Panc1 (cell line): ENCODE measurements around the gene GMCL2. TPM values are rescaled to one million over a fixed set of nuclear protein-coding genes. Genes with fewer than 3 reads are reported as not detected.
A peak's percentile ranks its signal among the peaks of the same experiment; 100 is the strongest.

Experiments used
- ATAC-seq: fragments of 200-7000 bp; cut with Tn5 transposase; 2 replicates; pipeline ENCODE4 v1.9.1; 2020; ENCODE audit warnings: mild to moderate bottlenecking, moderate library complexity
- BruUV-seq: library from RNA; stranded (reverse); fragments of 400-500 nt; replicated peaks from 2 replicates; lab custom pipeline; 2021; lab: Mats Ljungman, UMichigan
- CTCF ChIA-PET: fragments of 300-600 bp; sonication (Branson Sonifier 250); formaldehyde crosslinking; loops from one replicate; lab custom pipeline; 2022; ENCODE audit warnings: antibody characterized with exemption; lab: Charles Lee
- POLR2A ChIA-PET: fragments of 300-600 bp; sonication (Branson Sonifier 250); formaldehyde crosslinking; loops from one replicate; lab custom pipeline; 2022; ENCODE audit warnings: antibody characterized with exemption; lab: Charles Lee
- DNase-seq: peaks from one replicate; pipeline ENCODE4 v3.0.0-alpha.2; 2010; ENCODE audit warnings: low read depth, low spot score
- H3K27ac ChIP-seq: 2 replicates; pipeline ENCODE4 v1.5.1; 2011; ENCODE audit warnings: mild to moderate bottlenecking, low read length, inconsistent platforms
- H3K27me3 ChIP-seq: fragments of 200-500 bp; sonication (Bioruptor generic); 2 replicates; pipeline ENCODE4 v1.6.0; 2014; ENCODE audit warnings: low read length, inconsistent platforms; ENCODE audit not compliant: control insufficient read depth, insufficient read depth
- H3K36me3 ChIP-seq: fragments of 200-500 bp; sonication (Bioruptor generic); 2 replicates; pipeline ENCODE4 v1.5.1; 2014; ENCODE audit warnings: inconsistent platforms, mild to moderate bottlenecking, low read length, moderate library complexity; ENCODE audit not compliant: control insufficient read depth, insufficient read depth
- H3K4me1 ChIP-seq: 2 replicates; pipeline ENCODE4 v1.5.1; 2011; ENCODE audit warnings: inconsistent platforms, mild to moderate bottlenecking, low read length, moderate library complexity; ENCODE audit not compliant: control insufficient read depth, insufficient read depth
- H3K4me3 ChIP-seq, 2 experiments: 2 replicates each; pipeline ENCODE4 v1.5.1; 2011 to 2012; ENCODE audit warnings: low read depth in 2 of 2, low read length in 2 of 2, mild to moderate bottlenecking in 2 of 2, inconsistent platforms in 1 of 2, moderate library complexity in 1 of 2
- H3K9me3 ChIP-seq: fragments of 200-500 bp; sonication (Bioruptor generic); 2 replicates; pipeline ENCODE4 v1.5.1; 2014; ENCODE audit warnings: low read depth, mild to moderate bottlenecking, inconsistent platforms, low read length, moderate library complexity; ENCODE audit not compliant: control insufficient read depth, insufficient read depth
- POLR2AphosphoS5 ChIP-seq: IDR thresholded peaks from 2 replicates; pipeline ENCODE4 v1.6.1; 2012; ENCODE audit warnings: mild to moderate bottlenecking, low read depth, low read length, moderate library complexity
- REST ChIP-seq, 2 experiments: IDR thresholded peaks; 2 replicates each; pipeline ENCODE4 v1.6.1; 2011 to 2012; ENCODE audit warnings: low read depth in 2 of 2, control low read depth in 1 of 2, low read length in 1 of 2, mild to moderate bottlenecking in 1 of 2, moderate library complexity in 1 of 2; ENCODE audit not compliant: insufficient read depth in 1 of 2
- SIN3A ChIP-seq: IDR thresholded peaks from 2 replicates; pipeline ENCODE4 v1.6.1; 2012; ENCODE audit warnings: low read depth, mild to moderate bottlenecking, low read length, moderate library complexity, borderline replicate concordance; ENCODE audit not compliant: insufficient read depth
- TCF7L2 ChIP-seq: IDR thresholded peaks from 2 replicates; pipeline ENCODE4 v1.6.1; 2011; ENCODE audit warnings: mild to moderate bottlenecking, low read depth, low read length, inconsistent platforms
- in situ Hi-C: cut with HindIII; loops from 2 replicates; pipeline ENCODE4 v1.10.0; 2016; ENCODE audit warnings: low sequenced_read_pairs, low pct_unique_long_range_greater_than_20kb
- intact Hi-C: fragments of 100-400 bp; cut with micrococcal nuclease; formaldehyde crosslinking; loops from one replicate; pipeline ENCODE4 v1.10.0; 2022; ENCODE audit not compliant: unreplicated experiment
- total RNA-seq: library from RNA; stranded (reverse); gene quantifications from one replicate; pipeline ENCODE4 v1.2.1, GENCODE V29; 2021; ENCODE audit not compliant: unreplicated experiment
- TF ChIP-seq, protein P1 (sequence below): fragments of 450-650 bp; IDR thresholded peaks from 2 replicates; pipeline ENCODE4 v1.5.1; 2017; ENCODE audit warnings: mild to moderate bottlenecking

Gene GMCL2
- total RNA-seq, 1 experiment from 2014 or later, result not detected

GRCh38 chr5:178214160-178214803 is 27.1 kb upstream of the GMCL2 start:
- in situ Hi-C loops, result no loop called here
- no peak overlapping the region for H3K4me3 ChIP-seq
- POLR2A ChIA-PET, result no interaction called here
- H3K9me3 ChIP-seq, result no peaks in the 10 kb centered on the region
- BruUV-seq, result no TSS peak
- TF ChIP-seq POLR2AphosphoS5 (peak; percentile 48; the same call in 1 of the 2 replicates), SIN3A (no peak), TCF7L2 (no peak)
- TF ChIP-seq, protein P1, sequence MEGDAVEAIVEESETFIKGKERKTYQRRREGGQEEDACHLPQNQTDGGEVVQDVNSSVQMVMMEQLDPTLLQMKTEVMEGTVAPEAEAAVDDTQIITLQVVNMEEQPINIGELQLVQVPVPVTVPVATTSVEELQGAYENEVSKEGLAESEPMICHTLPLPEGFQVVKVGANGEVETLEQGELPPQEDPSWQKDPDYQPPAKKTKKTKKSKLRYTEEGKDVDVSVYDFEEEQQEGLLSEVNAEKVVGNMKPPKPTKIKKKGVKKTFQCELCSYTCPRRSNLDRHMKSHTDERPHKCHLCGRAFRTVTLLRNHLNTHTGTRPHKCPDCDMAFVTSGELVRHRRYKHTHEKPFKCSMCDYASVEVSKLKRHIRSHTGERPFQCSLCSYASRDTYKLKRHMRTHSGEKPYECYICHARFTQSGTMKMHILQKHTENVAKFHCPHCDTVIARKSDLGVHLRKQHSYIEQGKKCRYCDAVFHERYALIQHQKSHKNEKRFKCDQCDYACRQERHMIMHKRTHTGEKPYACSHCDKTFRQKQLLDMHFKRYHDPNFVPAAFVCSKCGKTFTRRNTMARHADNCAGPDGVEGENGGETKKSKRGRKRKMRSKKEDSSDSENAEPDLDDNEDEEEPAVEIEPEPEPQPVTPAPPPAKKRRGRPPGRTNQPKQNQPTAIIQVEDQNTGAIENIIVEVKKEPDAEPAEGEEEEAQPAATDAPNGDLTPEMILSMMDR, result no peak
- peaks cover 11% of the 10 kb centered on the region for H3K4me1 ChIP-seq
- no peaks in the 10 kb centered on the region for H3K27me3 ChIP-seq
- no peak for ATAC-seq
- DNase-seq, result no peak
- intact Hi-C loops, result no loop called here
- CTCF ChIA-PET, result interaction anchor here (0.6 kb wide), 1 partner anchor 28 kb away, joined by 3 read pairs; no protein-coding TSS in a partner anchor
- H3K27ac ChIP-seq, result no peak overlapping the region
- H3K36me3 ChIP-seq, result peaks cover 3% of the 10 kb centered on the region

- Histone ChIP-seq H3K4me1 (peaks cover 14% of the 10 kb centered on the region), H3K36me3 (peaks cover 3% of the 10 kb centered on the region), H3K27ac (no peak overlapping the region), H3K27me3 (no peaks in the 10 kb centered on the region), H3K9me3 (no peaks in the 10 kb centered on the region), H3K4me3 (no peak overlapping the region)
- CTCF ChIA-PET, result interaction anchor here (0.6 kb wide), 1 partner anchor 28 kb away, joined by 3 read pairs; no protein-coding TSS in a partner anchor
- no peak for ATAC-seq
- DNase-seq, result no peak
- intact Hi-C loops, result no loop called here
- POLR2A ChIA-PET, result no interaction called here
- BruUV-seq, result no TSS peak
- TF ChIP-seq SIN3A, result no peak
- TF ChIP-seq REST (IDR thresholded peaks at IDR 0.05; ENCODE audit: insufficient read depth in 1 of 2, low read depth in 2 of 2, low read length in 1 of 2), result no peak
- no peak for TF ChIP-seq TCF7L2
- in situ Hi-C loops, result no loop called here
These were observed 26.6 kb upstream of the GMCL2 start for GRCh38 chr5:178213748-178214151.

DNA sequence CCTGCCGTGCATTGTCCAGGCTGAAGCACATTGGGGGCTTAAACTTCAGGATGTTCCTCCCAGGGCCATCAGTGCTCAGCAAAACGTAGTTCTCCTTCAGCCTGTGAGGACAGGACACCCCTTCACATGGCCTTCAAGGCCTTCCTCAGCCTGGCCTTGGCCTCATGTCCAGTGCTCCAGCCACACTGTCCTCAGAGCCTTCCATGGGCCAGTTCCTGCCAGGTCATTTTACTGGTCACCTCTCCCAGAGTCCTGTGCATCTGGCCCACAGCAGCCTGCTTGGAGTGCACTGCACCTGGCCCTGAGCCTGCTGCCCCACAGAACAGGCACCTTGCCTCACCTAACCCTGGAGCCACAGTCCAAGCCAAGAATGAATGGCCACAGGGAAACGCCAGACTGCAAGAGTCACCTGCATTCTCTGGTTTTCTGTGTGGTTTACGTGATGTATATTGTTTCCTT is 25.9 kb upstream of the GMCL2 start:
- BruUV-seq, result no TSS peak
- intact Hi-C loops, result no loop called here
- TF ChIP-seq REST (IDR thresholded peaks at IDR 0.05; ENCODE audit: insufficient read depth in 1 of 2, low read depth in 2 of 2, low read length in 1 of 2), result 0 out of 4 replicates have a peak, but pooled peaks of 1 of the 2 experiments have one; percentile 25
- peak; percentile 69 for TF ChIP-seq POLR2AphosphoS5
- TF ChIP-seq, protein P1, result no peak
- DNase-seq, result no peak
- in situ Hi-C loops, result no loop called here
- H3K27me3 ChIP-seq, result no peaks in the 10 kb centered on the region
- peaks cover 22% of the 10 kb centered on the region for H3K4me1 ChIP-seq
- no peak overlapping the region for H3K4me3 ChIP-seq
- H3K9me3 ChIP-seq, result no peaks in the 10 kb centered on the region
- ChIA-PET CTCF (no interaction called here), POLR2A (interaction anchor here (0.6 kb wide), 1 partner anchor 17 kb away, joined by 3 read pairs; no protein-coding TSS in a partner anchor)
- peaks cover 8% of the 10 kb centered on the region for H3K36me3 ChIP-seq
- ATAC-seq, result peak; percentile 8
- no peak overlapping the region; the same call in 1 of the 2 replicates for H3K27ac ChIP-seq
